NCI-H128 (cell line): Measurements from ENCODE around the gene BBS2.

Source experiments
- DNase-seq: peaks from one replicate; lab custom pipeline; 2025; ENCODE audit not compliant: unreplicated experiment; lab: John Stamatoyannopoulos, UW

The BBS2 gene, protein sequence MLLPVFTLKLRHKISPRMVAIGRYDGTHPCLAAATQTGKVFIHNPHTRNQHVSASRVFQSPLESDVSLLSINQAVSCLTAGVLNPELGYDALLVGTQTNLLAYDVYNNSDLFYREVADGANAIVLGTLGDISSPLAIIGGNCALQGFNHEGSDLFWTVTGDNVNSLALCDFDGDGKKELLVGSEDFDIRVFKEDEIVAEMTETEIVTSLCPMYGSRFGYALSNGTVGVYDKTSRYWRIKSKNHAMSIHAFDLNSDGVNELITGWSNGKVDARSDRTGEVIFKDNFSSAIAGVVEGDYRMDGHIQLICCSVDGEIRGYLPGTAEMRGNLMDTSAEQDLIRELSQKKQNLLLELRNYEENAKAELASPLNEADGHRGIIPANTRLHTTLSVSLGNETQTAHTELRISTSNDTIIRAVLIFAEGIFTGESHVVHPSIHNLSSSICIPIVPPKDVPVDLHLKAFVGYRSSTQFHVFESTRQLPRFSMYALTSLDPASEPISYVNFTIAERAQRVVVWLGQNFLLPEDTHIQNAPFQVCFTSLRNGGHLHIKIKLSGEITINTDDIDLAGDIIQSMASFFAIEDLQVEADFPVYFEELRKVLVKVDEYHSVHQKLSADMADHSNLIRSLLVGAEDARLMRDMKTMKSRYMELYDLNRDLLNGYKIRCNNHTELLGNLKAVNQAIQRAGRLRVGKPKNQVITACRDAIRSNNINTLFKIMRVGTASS

DNA sequence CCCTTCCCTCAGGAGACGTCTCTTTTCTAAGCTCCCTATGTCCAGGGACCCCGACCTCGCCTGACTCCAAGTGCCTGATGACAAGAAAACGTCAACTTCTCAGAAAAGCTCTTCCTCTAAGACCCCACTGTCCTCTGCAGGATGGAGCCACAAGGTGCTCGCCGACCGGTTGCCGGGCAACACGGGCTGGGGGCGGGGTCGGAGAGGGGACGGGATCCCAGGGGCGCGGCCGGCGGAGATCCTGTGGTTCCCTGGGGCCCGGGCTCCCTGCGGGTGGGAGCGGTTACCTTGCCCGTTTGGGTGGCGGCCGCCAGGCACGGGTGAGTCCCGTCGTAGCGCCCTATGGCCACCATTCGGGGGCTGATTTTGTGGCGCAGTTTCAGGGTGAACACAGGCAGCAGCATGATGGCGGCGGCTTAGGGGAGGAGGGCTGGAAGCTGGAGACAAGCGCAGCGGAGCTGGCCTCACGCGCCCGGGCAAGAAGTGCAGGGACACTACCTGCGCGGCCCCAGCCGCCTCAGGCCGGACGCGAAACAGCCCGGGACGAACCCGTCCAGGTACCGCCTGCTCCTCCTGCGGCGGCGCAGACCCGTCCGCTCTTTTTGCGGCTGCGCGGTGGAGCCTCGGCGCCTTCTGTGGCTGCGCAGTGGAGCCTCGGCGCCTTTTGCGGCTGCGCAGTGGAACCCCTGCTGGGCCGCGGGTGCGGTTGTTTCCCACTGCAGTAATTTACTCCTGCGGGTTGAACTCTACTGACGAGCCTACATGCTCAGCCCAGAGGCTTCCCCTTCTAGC lies at the start of gene BBS2:
Gene BBS2 (minus strand): TSS at position 566 of the 792 bp plus-strand sequence. CDS start 162 bp downstream, at position 404.
- DNase-seq = peak; percentile 43

DNA sequence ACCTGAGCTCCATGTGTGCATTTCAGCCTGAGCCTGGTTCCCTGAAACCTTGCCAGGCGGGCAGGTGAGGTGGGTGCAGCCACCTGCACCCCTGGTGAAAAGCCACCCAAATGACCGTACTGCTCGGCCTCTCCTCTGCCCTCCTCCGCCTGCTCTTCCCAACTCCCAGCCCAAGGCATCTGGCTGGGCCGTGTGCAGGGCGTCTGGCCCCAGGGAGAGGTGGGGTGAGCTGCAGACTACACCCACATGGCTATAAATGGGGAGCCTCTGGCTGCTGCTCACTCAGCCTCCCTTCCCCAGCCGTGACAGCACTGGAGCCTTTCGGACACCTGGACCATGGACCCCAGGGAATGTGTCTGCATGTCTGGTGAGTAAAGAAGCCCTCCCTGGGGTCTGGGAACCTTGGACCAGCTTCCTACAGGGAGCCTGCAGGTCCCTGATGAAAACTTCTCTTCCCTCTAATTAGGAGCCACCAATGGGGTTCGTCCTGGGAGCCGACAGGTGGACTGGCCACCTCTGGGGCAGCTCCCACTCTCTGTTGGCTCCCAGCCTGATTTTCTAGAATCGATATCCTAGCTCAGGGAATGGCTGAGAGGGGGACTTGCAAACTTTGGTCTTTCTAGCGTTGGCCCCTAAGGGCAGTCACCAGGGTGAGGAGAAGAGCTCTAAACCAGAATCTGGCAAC lies 45.1 kb upstream of the BBS2 start, which contains the start of gene MT4:
Gene MT4 (plus strand): TSS at position 281 of the 685 bp plus-strand sequence. CDS start 56 bp downstream, at position 337.
- DNase-seq = no peak

DNA sequence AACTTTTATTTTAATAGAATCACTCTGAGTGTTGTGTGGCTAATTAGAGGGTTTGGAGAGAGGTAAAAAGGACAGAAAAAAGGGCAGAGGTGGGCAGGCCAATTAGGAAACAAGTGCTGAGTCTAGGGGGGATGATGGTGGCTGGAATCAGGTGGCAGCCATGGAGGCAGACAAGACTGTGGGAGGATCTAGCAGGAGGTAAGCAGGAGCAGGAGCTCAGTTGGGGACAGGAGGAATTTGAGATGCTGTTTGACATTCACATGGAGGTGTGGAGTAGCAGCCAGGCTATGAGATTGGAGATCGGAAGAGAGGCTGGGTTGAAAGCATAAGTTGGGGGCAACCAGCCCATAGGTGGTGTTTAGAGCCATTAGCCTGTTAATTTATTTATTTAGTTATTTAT lies 41.3 kb upstream of the BBS2 start:
- no peak for DNase-seq

DNA sequence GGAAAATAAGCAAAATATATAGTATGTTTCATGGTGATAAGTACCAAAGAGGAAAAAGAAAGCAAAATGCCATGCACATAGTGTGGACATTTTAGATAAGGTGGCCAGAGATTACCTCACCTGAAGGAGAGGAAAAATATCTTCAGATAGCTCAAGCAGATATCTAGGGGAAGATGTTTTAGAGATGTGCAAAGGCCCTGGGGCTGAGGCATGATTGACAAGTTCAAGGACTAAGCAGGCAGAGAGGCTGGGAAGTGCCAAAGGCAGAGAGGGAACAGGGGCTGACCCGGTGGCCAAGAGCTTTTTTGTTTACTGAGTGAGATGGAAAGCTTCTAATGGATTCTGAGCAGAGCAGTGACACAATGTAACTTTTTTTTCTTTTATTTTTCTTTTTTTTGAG lies 40.6 kb upstream of the BBS2 start:
- DNase-seq = no peak

DNA sequence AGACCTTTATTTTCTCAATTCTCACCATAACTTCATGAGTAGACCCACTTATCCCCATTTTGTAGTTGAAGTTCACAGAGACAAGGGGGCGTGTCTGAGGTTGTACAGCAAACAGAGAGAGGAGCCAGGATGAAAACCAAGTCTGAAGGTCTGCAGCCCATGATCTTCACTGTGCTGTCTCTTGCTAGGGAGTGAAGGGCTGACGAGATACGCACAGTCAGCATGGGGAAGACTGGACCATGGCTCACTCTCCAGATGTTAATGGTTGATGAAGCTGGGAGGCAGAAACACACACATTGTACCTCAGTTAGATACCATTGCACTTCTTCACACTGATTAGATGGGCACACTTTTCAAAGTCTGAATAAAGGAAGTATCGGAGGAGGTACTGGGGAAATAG lies 39.3 kb upstream of the BBS2 start:
- no peak for DNase-seq

DNA sequence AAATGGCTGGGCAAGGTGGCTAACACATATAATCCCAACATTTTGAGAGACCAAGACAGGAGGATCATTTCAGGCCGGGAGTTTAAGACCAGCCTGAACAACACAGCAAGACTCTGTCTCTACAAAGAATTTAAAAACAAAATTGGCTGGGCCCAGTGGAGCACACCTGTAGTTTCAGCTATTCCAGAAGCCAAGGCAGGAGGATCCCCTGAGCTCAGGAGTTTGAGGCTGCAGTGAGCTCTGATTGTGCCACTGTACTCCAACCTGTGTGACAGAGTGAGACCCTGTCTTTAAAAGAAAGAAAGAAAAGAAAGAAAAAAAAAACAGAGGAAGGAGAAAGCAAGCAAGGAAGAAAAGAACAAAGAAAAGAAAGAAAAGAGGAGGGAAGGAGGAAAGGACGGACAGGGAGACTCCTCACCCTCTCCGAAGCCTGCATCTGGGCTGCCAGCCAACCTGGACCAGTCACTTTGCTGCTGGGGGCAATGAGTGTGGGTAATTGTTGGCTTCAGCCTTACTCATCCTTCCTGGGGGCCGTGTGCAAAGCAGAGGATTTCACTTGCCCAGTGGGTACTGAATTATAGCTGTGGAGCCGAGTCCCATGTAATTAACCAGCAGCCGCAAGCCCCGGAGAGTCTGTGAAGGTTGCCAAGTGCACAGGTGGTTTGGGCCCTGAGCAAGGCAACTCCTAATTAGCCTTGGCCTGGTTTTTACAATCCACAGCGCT lies 38.4 kb upstream of the BBS2 start:
- DNase-seq = no peak

DNA sequence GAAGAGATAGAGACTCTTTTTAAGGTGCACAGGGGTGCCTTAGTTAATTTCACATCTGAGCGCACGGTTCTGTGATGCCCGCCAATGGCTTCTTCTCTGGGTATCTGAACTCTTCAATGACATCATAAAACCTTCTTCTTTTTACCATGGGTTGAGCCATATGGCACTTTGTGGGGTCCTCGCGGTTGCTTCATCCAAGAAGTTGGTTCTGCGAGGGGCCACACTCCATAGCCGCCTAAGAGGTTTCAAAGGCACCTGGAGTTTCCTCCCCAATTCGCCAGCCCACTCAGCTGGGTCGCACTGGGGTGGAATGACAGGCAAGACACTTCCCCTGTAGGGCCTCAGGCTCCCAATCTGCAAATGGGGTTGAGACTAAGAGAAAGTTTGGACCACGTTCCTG lies 34.6 kb upstream of the BBS2 start:
- no peak for DNase-seq

DNA sequence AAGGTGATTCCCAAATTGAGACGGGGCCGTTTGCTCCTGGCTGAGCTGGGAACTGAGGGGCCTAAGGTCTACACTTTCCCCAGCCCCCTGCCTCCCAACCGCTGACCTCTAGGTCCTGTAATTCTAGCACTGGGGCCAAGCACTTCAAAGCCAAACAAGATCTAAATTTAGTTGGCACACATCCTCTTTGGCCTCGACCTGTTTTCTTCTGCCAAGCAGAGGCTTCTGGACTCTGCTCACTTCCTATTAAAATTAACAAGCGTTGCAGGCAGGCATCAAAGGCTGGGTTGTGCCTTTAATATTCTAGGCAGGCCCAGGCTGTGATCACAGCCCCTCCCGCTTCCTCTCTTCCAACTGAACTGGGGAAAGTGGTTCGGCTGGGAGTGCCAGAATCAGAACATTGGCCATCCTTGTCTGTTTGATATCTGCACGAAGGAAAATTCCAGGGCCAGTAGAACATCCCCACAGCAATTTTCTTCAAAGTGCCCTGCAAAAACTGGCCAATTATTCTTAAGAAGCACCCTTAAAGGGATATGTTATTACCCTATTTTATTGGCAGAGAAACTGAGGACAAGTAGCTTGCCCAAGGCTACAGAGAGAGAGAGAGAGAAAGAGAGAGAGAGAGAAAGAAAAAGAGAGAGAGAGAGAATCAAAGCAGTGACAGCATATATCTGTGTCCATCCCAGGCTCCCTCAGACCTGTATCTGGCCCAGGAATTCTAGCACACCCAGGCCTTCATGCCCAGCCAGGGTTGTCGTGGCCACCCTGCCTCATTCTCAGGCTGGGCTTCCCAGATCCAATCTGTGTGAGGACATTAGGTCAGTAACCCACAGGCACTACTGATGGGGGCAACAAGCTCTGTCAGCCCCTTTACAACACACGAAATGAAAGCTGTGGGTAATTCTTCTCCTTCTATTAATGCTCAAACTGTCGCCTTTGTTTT lies 32.2 kb upstream of the BBS2 start:
- DNase-seq = no peak

DNA sequence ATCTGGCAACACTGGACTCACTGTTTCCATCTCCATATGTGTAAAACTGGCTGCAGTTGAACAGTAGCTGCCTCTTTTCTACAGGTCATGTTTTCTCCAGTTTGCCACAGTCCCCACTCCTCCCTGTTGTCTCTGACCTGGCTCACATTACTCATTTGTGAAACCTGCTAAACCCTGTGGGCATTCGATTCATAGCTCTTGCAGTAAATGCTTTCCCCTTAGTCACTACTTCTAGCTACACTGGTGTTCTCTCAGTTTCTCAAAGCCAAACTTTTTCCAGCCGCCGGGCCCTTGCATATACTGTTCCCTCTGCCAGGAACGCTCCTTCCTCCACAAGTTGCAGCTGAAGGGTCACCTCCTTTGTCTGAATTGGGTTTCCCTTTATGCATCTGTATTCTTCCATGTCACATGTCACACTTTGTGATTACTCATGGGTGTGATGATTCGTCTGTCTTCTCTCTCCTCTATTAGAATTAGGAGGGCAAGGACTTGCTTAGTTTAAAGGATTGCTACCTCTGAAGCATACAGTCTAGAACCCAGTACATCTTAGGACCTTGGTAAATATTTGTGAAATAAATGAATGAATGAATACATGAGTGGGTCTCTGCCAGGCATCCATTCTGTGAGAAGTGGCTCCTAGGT lies 30.0 kb upstream of the BBS2 start:
- no peak for DNase-seq

DNA sequence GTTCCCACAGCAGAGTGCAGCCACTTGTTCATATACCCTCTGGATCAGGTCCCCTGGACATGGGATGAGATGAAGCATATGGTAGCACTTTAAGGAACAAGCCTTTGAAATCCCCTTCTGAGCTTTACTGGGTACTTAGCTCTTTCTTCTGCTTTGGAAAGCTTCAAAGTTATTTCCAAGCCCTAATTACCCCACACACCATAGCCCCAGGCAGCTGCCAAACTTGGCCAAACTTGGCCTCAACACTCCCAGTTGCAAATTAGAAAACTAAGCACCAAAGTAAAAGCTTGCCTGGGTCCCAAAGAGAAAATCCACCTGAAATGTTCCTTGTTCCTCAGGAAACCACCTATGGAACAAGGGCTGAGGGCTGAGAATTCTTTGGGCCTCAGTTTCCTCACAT lies 29.3 kb upstream of the BBS2 start:
- DNase-seq = no peak

DNA sequence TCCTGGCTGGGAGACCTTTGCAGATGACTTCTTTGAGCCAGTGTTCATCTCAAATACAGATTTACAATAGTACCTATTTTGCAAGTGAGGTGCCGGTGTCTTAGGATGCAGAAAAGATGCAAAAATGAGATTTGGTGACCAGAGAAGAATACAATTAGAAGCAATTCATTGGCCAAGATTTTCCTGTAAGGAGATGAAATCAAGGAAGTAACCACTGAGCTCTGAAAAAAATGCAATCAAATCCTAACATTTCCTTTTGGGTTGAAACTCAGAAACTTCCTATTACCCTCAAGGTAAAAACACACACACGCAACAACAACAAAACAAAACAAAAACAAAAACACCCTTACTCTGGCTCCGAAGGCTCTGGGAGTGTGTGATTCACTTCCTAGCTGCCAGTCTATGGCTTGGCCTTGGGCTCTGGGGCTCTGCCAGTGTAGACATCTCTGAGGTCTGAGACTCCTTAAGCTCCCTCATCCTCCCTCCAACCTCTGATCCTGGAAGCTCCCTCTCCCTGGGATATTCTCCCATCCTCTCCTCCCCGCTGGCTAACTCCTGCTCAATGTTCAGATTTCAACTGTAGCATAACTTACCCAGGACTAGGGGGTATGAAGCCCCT lies 28.2 kb upstream of the BBS2 start:
- no peak for DNase-seq

DNA sequence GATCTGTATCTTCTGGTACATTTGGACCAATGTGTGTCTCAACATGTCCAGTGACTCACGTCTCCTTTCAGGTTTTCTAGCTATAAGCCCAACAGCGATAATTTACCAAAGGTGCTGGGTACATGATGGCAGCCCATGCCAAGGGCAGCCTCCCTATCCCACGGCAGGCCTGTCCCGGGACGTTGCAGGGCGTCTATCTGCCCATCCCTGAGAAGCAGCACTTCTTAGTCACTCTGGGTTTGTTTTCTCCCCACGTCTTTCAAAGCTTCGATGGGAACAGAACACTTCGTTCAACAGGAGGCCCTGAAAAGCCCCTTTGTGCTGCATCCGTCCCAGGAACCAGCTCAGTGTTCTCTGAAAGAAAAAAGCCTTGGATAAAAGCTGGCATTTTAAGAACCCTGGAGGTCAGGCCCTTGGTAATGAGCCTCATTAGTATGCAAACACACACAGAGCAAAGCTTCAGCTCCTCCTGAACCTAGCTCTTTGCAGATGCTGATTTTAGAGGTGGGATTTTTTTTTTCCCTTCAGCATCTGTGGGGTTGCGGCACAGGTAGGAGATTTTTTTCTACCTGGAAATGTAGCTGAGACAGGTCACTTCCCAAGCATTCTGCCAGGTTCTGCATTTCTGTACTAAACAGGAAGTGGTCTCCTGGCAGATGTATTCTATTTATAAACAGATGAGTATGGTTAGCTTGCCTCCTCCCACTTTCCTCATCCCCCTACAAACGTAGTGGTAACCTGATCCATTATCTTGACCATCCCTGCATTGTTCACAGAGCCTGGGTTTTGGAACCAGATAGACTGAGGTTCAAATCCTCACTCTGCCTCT lies 27.5 kb upstream of the BBS2 start:
- no peak for DNase-seq

DNA sequence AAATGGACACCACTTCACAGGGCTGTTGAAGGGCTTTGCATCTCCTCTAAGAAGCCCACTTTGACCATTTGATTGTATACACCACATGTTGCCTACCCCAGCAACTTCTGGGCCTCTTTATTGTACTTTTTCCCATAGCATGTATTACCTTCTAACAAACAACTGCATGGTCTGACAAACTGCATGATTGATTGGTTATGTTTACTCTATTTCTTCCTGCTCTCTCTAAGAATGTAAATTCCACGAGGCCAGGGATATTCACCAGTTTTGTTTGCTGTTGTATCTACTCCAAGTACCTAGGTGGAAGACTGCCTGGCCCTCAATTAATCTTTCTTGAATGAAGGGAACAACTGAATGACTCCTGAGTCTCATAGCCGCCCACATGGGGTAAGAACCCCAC lies 22.2 kb upstream of the BBS2 start:
- DNase-seq = no peak

DNA sequence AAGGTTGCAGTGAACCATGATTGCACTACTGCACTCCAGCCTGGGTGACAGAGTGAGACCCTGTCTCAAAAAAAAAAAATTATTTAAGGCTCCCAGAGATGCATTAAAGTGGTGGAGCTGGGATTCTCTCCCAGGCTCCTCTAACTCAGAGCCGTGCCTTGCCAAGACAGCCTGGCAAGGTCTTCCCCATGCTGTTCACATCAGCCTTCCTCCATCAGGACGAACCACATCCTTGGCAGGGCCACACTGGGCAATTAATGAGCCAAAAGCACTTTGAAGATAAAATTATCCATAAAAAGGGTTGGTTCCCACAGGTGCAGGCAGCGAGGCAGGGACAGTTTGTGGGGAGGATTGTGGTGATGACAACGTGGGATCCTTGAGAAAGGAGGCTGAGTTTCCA lies 19.8 kb upstream of the BBS2 start:
- no peak for DNase-seq

DNA sequence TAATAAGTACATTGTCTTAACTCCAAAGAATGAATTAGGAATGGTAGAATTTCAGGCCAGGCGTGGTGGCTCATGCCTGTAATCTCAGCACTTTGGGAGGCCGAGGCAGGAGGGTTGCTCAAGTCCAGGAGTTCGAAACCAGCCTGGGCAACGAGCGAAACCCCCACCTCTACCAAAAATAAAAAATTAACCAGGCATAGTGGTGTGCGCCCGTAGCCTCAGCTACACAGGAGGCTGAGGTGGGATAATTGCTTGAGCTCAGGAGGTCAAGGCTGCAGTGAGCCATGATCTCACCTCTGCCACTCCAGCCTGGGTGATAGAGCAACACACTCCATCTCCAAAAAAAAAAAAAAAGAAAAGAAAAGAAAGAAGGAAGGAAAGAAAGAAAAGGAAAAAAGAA lies 18.5 kb upstream of the BBS2 start:
- DNase-seq = no peak

DNA sequence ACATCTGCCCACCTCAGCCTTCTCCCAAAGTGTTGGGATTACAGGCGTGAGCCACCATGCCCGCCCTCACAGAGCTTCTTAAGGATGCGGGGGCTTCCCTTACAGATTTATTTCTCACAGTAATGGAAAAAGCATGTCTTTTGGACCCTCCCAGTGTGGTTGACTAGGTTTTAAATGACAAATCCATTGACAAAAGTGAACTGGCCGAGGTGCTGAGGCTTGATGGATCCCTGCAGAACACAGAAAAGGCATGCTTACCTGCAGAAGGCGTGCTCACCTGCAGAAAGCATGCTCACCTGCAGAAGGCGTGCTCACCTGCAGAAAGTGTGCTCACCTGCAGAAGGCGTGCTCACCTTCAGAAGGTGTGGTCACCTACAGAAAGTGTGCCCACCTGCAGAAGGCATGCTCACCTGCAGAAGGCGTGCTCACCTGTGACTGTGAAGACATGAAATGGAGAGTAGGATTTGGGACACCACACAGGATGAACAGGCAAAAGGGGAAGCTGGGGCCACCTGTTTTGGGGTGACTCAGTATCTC lies 15.1 kb upstream of the BBS2 start:
- DNase-seq = no peak

DNA sequence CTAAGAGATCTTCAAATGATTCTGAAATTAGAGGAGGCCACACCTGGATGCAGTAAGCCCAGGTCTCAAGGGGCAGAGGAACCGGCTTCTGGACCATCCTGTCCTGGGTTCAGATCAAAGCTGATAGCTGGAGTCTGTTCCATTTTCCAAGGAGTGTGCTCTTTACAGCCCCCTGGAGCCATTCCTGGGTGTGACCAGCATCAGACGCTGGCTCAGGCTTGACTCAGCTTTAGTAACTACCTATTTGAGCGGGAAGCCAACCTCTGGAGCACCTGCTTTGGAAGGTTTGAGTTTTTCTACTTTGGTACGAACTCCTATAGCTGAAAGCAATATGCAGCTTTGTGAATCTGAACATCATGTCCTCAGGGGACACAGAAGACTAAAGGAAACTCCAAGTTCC lies 12.9 kb upstream of the BBS2 start:
- DNase-seq = no peak
